Trophoblast cell (in vitro differentiated cells and primary cell): ENCODE data around the gene MED8.
"Not testable (repeated sequence)": the region's sequence is repeated elsewhere in the genome, so short reads cannot be mapped to it uniquely, and the experiment has no call there.

Source experiments
- DNase-seq, 2 donors: peaks; one replicate each; pipeline ENCODE4 v3.0.0-alpha.2; 2016
- H2AFZ ChIP-seq: 2 replicates; pipeline ENCODE4 v1.6.1; 2013; ENCODE audit warnings: low read length, moderate library complexity, mild to moderate bottlenecking; ENCODE audit not compliant: insufficient read depth, poor library complexity
- H2AK5ac ChIP-seq: 2 replicates; pipeline ENCODE4 v1.6.1; 2013; ENCODE audit warnings: mild to moderate bottlenecking, low read length
- H2BK120ac ChIP-seq: 2 replicates; pipeline ENCODE4 v1.6.1; 2013; ENCODE audit warnings: low read length, mild to moderate bottlenecking, moderate library complexity; ENCODE audit not compliant: insufficient read depth, poor library complexity
- H2BK12ac ChIP-seq: 2 replicates; pipeline ENCODE4 v1.6.1; 2013; ENCODE audit warnings: mild to moderate bottlenecking, low read length, moderate library complexity
- H2BK5ac ChIP-seq: 2 replicates; pipeline ENCODE4 v1.6.1; 2013; ENCODE audit warnings: low read length, low read depth, moderate library complexity, mild to moderate bottlenecking; ENCODE audit not compliant: poor library complexity
- H3K14ac ChIP-seq: 2 replicates; pipeline ENCODE4 v1.6.1; 2013; ENCODE audit warnings: mild to moderate bottlenecking, low read length
- H3K18ac ChIP-seq: 2 replicates; pipeline ENCODE4 v1.6.1; 2013; ENCODE audit warnings: mild to moderate bottlenecking, low read length
- H3K23ac ChIP-seq: 2 replicates; pipeline ENCODE4 v1.6.1; 2013; ENCODE audit warnings: low read length
- H3K27ac ChIP-seq: 2 replicates; pipeline ENCODE4 v1.5.1; 2013; ENCODE audit warnings: low read depth, mild to moderate bottlenecking, inconsistent platforms, low read length, moderate library complexity
- H3K27me3 ChIP-seq: 2 replicates; pipeline ENCODE4 v1.6.1; 2013; ENCODE audit warnings: inconsistent platforms, mild to moderate bottlenecking, low read length, moderate library complexity; ENCODE audit not compliant: insufficient read depth
- H3K36me3 ChIP-seq, 2 experiments: 1 replicate in 1 of 2; 2 replicates in 1 of 2; pipeline ENCODE4 v1.6.1; 2013; ENCODE audit warnings: low read length in 2 of 2, mild to moderate bottlenecking in 2 of 2, moderate library complexity in 1 of 2; ENCODE audit not compliant: insufficient read depth in 2 of 2, control insufficient read depth in 1 of 2
- H3K4ac ChIP-seq: 2 replicates; pipeline ENCODE4 v1.6.1; 2013; ENCODE audit warnings: low read depth, mild to moderate bottlenecking, low read length, moderate library complexity
- H3K4me1 ChIP-seq, 2 experiments: 1 replicate in 1 of 2; 2 replicates in 1 of 2; pipeline ENCODE4 v1.6.1; 2013; ENCODE audit warnings: low read length in 2 of 2, mild to moderate bottlenecking in 2 of 2, moderate library complexity in 1 of 2; ENCODE audit not compliant: insufficient read depth in 2 of 2, control insufficient read depth in 1 of 2
- H3K4me2 ChIP-seq: 2 replicates; pipeline ENCODE4 v1.6.1; 2013; ENCODE audit warnings: inconsistent platforms, mild to moderate bottlenecking, low read length, moderate library complexity
- H3K4me3 ChIP-seq: 2 replicates; pipeline ENCODE4 v1.5.1; 2013; ENCODE audit warnings: mild to moderate bottlenecking, low read depth, low read length, inconsistent platforms
- H3K79me1 ChIP-seq: one replicate; pipeline ENCODE4 v1.6.1; 2013; ENCODE audit warnings: low read length
- H3K79me2 ChIP-seq: 2 replicates; pipeline ENCODE4 v1.6.1; 2013; ENCODE audit warnings: low read length, mild to moderate bottlenecking; ENCODE audit not compliant: control insufficient read depth, insufficient read depth, poor library complexity
- H3K9ac ChIP-seq: 2 replicates; pipeline ENCODE4 v1.6.1; 2013; ENCODE audit warnings: mild to moderate bottlenecking, low read length
- H3K9me3 ChIP-seq: 2 replicates; pipeline ENCODE4 v1.6.1; 2013; ENCODE audit warnings: low read depth, mild to moderate bottlenecking, control low read depth, inconsistent platforms, low read length; ENCODE audit not compliant: insufficient read depth
- H4K12ac ChIP-seq: 2 replicates; pipeline ENCODE4 v1.6.1; 2013; ENCODE audit warnings: low read depth, mild to moderate bottlenecking, low read length, moderate library complexity
- H4K8ac ChIP-seq: 2 replicates; pipeline ENCODE4 v1.6.1; 2013; ENCODE audit warnings: low read depth, mild to moderate bottlenecking, low read length, moderate library complexity
- H4K91ac ChIP-seq: one replicate; pipeline ENCODE4 v1.6.1; 2013; ENCODE audit warnings: low read depth, mild to moderate bottlenecking, low read length, moderate library complexity
- WGBS: extraction: QIAGEN DNeasy Blood & Tissue Kit; methylation state at CpG from one replicate; pipeline ENCODE4 v1.1.7; 2013; ENCODE audit warnings: missing lambda C conversion rate; ENCODE audit not compliant: insufficient read length, insufficient coverage; ENCODE audit errors: extremely low coverage; 5-methylcytosine and 5-hydroxymethylcytosine counted together

MED8 gene

DNA sequence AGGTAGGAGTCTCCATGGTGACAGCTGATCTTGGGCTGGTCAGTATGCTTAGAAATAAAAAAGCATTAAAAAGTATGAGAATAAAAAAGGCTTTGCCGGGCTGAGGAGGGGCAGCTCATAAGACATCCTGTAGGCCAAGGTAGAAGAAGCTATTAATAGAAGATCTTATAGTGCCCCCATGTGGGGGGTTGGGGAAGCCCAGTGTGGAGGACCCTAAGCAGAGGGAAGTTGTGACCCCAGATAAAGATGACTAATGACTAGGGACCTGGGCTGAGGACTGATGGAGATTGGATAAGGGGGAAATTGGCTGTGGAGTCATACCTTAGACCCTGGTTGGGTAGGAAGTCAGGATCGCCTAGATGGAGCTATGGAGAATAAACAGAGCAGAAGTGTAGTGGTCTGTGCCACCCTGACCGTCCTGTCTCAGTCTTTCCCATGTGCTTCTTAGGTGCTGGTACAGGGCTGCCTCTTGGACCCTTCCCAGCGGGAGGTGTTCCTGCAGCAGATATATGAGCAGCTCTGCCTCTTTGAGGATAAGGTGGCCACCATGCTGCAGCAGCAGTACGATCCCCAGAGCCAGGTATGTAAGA, 25.1 kb upstream of the MED8 start:
- no CpG with 5 or more reads among the region's 5 CpGs for WGBS

DNA sequence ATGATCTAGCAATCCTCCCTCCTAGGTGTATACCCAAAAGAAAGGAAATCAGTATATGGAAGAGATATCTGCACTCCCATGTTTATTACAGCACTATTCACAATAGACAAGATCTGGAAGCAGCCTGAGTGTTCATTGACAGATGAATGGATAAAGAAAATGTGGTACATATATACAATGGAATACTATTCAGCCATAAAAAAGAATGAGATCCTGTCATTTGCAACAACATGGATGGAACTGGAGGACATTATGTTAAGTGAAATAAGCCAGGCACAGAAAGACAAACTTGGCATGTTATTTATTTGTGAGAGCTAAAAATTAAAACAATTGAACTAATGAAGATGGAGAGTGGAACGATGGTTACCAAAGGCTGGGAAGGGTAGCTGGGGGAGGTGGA, 23.8 kb upstream of the MED8 start:
- not testable (repeated sequence) for H3K9ac ChIP-seq, H3K9me3 ChIP-seq, H3K27me3 ChIP-seq, H2BK5ac ChIP-seq, H3K4ac ChIP-seq, H3K79me1 ChIP-seq, H4K12ac ChIP-seq, H3K18ac ChIP-seq, H2AFZ ChIP-seq, H2AK5ac ChIP-seq, H3K27ac ChIP-seq, H3K79me2 ChIP-seq, H4K8ac ChIP-seq, H3K4me2 ChIP-seq, H2BK120ac ChIP-seq, H3K4me1 ChIP-seq, H3K23ac ChIP-seq, DNase-seq, H4K91ac ChIP-seq, H2BK12ac ChIP-seq, H3K14ac ChIP-seq, H3K4me3 ChIP-seq
- peaks cover 19 to 30% of the 10 kb centered on the region in 2 experiments for H3K36me3 ChIP-seq
- WGBS = no CpG with 5 or more reads among the region's 1 CpG

More for the DNA sequence above, 25.1 kb upstream of the MED8 start:
- DNase-seq = peak; percentile 43 to 77
- Histone ChIP-seq H3K4ac (no peak overlapping the region), H3K27ac (no peak overlapping the region), H2AFZ (no peak overlapping the region), H3K27me3 (no peaks in the 10 kb centered on the region), H2BK5ac (no peak overlapping the region), H3K79me1 (no peaks in the 10 kb centered on the region), H3K23ac (no peak overlapping the region), H2BK12ac (no peak overlapping the region), H3K9ac (no peak overlapping the region), H3K14ac (no peak overlapping the region), H2BK120ac (no peak overlapping the region), H3K36me3 (peaks cover 26 to 38% of the 10 kb centered on the region in 2 experiments), H3K9me3 (no peaks in the 10 kb centered on the region), H3K18ac (peak overlapping the region; percentile 46), H4K12ac (no peak overlapping the region), H3K79me2 (no peaks in the 10 kb centered on the region), H3K4me3 (no peak overlapping the region), H3K4me2 (no peak overlapping the region), H4K8ac (no peak overlapping the region), H3K4me1 (no peaks in the 10 kb centered on the region), H2AK5ac (no peak overlapping the region), H4K91ac (no peak overlapping the region)

DNA sequence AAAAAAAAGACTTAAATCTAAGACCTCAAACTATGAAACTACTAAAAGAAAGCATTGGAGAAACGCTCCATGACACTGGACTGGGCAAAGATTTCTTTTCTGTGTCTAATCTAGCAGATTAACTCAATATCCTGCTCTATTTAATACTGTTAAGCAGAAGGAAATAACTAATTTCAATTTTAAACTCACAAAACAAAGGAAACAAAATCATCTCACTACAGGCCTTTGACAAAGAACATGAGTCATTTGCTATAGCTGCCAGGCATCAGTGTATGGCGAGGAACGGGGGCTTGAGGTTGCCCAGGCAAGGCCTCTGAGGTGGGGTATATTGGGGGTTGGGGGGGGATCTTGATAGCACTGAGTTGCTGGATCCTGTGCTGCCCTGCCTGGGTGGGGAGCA, 21.0 kb upstream of the MED8 start:
- H4K8ac ChIP-seq = no peak overlapping the region
- H2BK120ac ChIP-seq = no peak overlapping the region
- no peak overlapping the region for H3K4ac ChIP-seq
- H2BK12ac ChIP-seq = no peak overlapping the region
- no CpG with 5 or more reads among the region's 3 CpGs for WGBS
- no peaks in the 10 kb centered on the region for H3K79me2 ChIP-seq
- no peaks in the 10 kb centered on the region for H3K79me1 ChIP-seq
- no peak overlapping the region for H2AK5ac ChIP-seq
- no peak overlapping the region for H2BK5ac ChIP-seq
- no peak overlapping the region for H3K4me2 ChIP-seq
- H4K91ac ChIP-seq = no peak overlapping the region
- H3K9me3 ChIP-seq = no peaks in the 10 kb centered on the region
- no peak overlapping the region for H4K12ac ChIP-seq
- no peak for DNase-seq
- H3K27me3 ChIP-seq = no peaks in the 10 kb centered on the region
- H3K27ac ChIP-seq = no peak overlapping the region
- no peaks in the 10 kb centered on the region for H3K4me1 ChIP-seq
- no peak overlapping the region for H3K14ac ChIP-seq
- no peak overlapping the region for H3K23ac ChIP-seq
- H3K18ac ChIP-seq = no peak overlapping the region
- H2AFZ ChIP-seq = no peak overlapping the region
- H3K36me3 ChIP-seq = peaks cover 19 to 23% of the 10 kb centered on the region in 2 experiments
- H3K9ac ChIP-seq = no peak overlapping the region
- no peak overlapping the region for H3K4me3 ChIP-seq

- Histone ChIP-seq H2BK120ac (no peak overlapping the region), H3K4me3 (no peak overlapping the region), H3K4me1 (no peaks in the 10 kb centered on the region), H3K27ac (no peak overlapping the region), H3K9me3 (no peaks in the 10 kb centered on the region), H3K9ac (no peak overlapping the region), H3K14ac (no peak overlapping the region), H2AK5ac (no peak overlapping the region), H4K12ac (no peak overlapping the region), H3K79me2 (no peaks in the 10 kb centered on the region), H3K4me2 (no peak overlapping the region), H2BK5ac (no peak overlapping the region), H3K79me1 (no peaks in the 10 kb centered on the region), H3K4ac (no peak overlapping the region), H3K36me3 (peaks cover 25 to 35% of the 10 kb centered on the region in 2 experiments), H3K27me3 (no peaks in the 10 kb centered on the region), H2AFZ (no peak overlapping the region), H4K8ac (no peak overlapping the region), H2BK12ac (no peak overlapping the region), H3K18ac (no peak overlapping the region), H3K23ac (no peak overlapping the region), H4K91ac (no peak overlapping the region)
- no peak for DNase-seq
- 100% methylated on average over 1 of the region's 2 CpGs for WGBS
Observed at GRCh38 chr1:43405876-43406234, 16.3 kb upstream of the MED8 start.
